Measurements from ENCODE around the gene EIF4G2.

GRCh38 chr11:10792385-10793068, 16.2 kb downstream of the EIF4G2 start:
- peak; percentile 95 for TF ChIP-seq CTCF (IDR thresholded peaks at IDR 0.05; ENCODE audit: low read length)
- no peak for TF ChIP-seq EZH2 (IDR thresholded peaks at IDR 0.05; ENCODE audit: borderline replicate concordance, low read length)

Data from OCI-LY1 (cell line).